Activated B cell treated with CpG ODN at 0.5 μM for 24 hours (primary cell): ENCODE data around the gene TP63. TPM values are rescaled to one million over a fixed set of nuclear protein-coding genes. Genes with fewer than 3 reads are reported as not detected.
A peak's percentile ranks its signal among the peaks of the same experiment; 100 is the strongest.

Source experiments
- ATAC-seq: fragments of 200-7000 bp; cut with Tn5 transposase; one replicate; pipeline ENCODE4 v1.10.0; 2021; ENCODE audit warnings: low read depth, mild to moderate bottlenecking, moderate library complexity
- CTCF ChIA-PET: fragments of 350-600 bp; sonication (Branson Sonifier 250); formaldehyde crosslinking; loops from one replicate; lab custom pipeline; 2021; ENCODE audit warnings: antibody characterized with exemption; lab: Charles Lee
- POLR2A ChIA-PET: fragments of 350-600 bp; sonication (Branson Sonifier 250); formaldehyde crosslinking; loops from one replicate; lab custom pipeline; 2021; ENCODE audit warnings: antibody characterized with exemption; lab: Charles Lee
- DNase-seq: peaks from one replicate; pipeline ENCODE4 v3.0.0; 2022
- H3K27ac Mint-ChIP-seq: one replicate; pipeline ENCODE4 v1.8.0; 2020; ENCODE audit warnings: mixed read lengths
- H3K27me3 Mint-ChIP-seq: one replicate; pipeline ENCODE4 v1.8.0; 2021; ENCODE audit warnings: mixed read lengths
- H3K36me3 Mint-ChIP-seq: one replicate; pipeline ENCODE4 v1.8.0; 2021; ENCODE audit warnings: low read depth, mixed read lengths
- H3K4me1 Mint-ChIP-seq: one replicate; pipeline ENCODE4 v1.8.0; 2021; ENCODE audit warnings: mixed read lengths
- H3K4me3 Mint-ChIP-seq: one replicate; pipeline ENCODE4 v1.8.0; 2020; ENCODE audit warnings: mild to moderate bottlenecking, mixed read lengths
- H3K9me3 Mint-ChIP-seq: one replicate; pipeline ENCODE4 v1.8.0; 2020; ENCODE audit warnings: mixed read lengths
- intact Hi-C: fragments of 100-400 bp; cut with micrococcal nuclease; formaldehyde crosslinking; loops from one replicate; pipeline ENCODE4 v1.15.1; 2024
- total RNA-seq: library from RNA; stranded (reverse); gene quantifications from 2 replicates; pipeline ENCODE4 v1.2.3, GENCODE V29; 2022
- TF ChIP-seq, protein P1 (sequence below): fragments of 200-600 bp; IDR thresholded peaks from one replicate; pipeline ENCODE4 v1.8.0; 2022; ENCODE audit warnings: antibody characterized with exemption, mild to moderate bottlenecking

Gene TP63
- total RNA-seq, 1 donor from 2014 or later, result 3.9 TPM

DNA sequence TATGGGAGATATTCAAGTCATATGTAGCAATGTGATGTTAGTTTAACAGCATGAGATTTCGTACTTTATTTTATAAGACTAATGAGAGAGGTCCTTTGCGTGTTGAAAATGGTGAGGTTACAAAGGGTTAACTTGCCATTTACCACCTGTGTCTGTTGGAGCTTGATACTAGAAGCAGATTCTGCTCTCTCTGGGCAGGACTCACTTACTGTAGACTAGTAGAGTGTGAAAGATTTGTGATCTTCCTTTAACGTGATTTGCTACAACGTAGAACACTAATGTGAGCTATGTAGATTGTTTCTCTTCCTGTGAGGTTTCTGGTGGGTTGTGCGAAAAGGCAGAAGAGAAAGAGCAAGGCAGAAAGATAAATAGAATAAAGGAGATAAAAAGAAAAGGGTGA, 1.1 kb downstream of the TP63 start:
- DNase-seq, result no peak
- POLR2A ChIA-PET, result no interaction called here
- CTCF ChIA-PET, result no interaction called here
- Mint-ChIP-seq H3K4me3 (peak overlapping the region; percentile 52), H3K36me3 (no peaks in the 10 kb centered on the region), H3K4me1 (peaks cover 16% of the 10 kb centered on the region), H3K27ac (peak overlapping the region; percentile 14), H3K27me3 (no peaks in the 10 kb centered on the region), H3K9me3 (peaks cover 2% of the 10 kb centered on the region)
- no peak for ATAC-seq
- TF ChIP-seq, protein P1, sequence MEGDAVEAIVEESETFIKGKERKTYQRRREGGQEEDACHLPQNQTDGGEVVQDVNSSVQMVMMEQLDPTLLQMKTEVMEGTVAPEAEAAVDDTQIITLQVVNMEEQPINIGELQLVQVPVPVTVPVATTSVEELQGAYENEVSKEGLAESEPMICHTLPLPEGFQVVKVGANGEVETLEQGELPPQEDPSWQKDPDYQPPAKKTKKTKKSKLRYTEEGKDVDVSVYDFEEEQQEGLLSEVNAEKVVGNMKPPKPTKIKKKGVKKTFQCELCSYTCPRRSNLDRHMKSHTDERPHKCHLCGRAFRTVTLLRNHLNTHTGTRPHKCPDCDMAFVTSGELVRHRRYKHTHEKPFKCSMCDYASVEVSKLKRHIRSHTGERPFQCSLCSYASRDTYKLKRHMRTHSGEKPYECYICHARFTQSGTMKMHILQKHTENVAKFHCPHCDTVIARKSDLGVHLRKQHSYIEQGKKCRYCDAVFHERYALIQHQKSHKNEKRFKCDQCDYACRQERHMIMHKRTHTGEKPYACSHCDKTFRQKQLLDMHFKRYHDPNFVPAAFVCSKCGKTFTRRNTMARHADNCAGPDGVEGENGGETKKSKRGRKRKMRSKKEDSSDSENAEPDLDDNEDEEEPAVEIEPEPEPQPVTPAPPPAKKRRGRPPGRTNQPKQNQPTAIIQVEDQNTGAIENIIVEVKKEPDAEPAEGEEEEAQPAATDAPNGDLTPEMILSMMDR, result no peak
- intact Hi-C loops, result no loop called here

DNA sequence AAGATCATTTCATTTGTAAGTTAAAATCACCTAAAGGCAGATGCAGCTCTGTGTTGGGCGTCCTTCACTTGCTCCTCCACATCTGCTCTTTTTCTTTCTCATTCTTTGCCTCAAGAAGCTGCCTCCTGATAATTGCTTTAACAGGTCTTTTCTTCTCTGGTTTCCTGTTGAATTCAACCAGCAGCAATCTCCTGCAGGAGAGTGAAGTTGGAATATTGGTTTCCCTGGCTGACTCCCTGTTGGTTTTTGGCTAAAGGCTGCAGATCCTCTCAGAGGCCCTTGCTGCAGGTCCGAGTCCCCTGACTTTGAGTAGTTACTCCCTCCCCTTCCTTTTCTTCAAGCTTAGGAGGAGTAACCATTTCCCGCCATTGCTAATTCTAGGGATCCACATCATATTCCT, 4.2 kb downstream of the TP63 start:
- Mint-ChIP-seq H3K27ac (no peak overlapping the region), H3K9me3 (peaks cover 2% of the 10 kb centered on the region), H3K27me3 (no peaks in the 10 kb centered on the region), H3K4me1 (peaks cover 10% of the 10 kb centered on the region), H3K36me3 (no peaks in the 10 kb centered on the region), H3K4me3 (no peak overlapping the region)
- DNase-seq (no peak), ATAC-seq (no peak)
- intact Hi-C loops, result no loop called here
- TF ChIP-seq, protein P1, result no peak
- ChIA-PET CTCF (no interaction called here), POLR2A (no interaction called here)

DNA sequence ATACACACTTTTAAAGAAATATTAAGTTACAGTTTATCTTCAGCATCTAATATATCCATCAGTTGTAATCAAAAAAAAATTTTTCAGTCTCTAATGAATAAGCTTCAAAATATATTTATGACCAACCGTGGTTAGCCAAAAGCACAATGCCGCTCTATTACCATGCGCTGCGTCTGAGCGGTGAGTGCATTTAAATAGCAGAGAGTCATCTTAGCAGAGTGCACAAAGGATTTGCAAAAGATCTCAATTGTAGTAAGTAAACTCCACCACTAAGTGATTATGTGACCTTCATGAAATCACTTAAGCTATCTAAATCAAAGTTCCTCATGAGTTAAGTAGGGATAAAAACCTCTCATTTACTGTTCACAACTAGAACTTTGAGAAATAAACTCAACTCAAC, 4.9 kb downstream of the TP63 start:
- ATAC-seq, result no peak
- POLR2A ChIA-PET, result no interaction called here

GRCh38 chr3:189637750-189638149, 6.6 kb downstream of the TP63 start:
- intact Hi-C loops, result no loop called here
- no peaks in the 10 kb centered on the region for H3K27me3 Mint-ChIP-seq
- H3K4me1 Mint-ChIP-seq, result no peaks in the 10 kb centered on the region
- no peak for DNase-seq
- POLR2A ChIA-PET, result no interaction called here
- no peak overlapping the region for H3K27ac Mint-ChIP-seq
- no peaks in the 10 kb centered on the region for H3K9me3 Mint-ChIP-seq
- no peaks in the 10 kb centered on the region for H3K36me3 Mint-ChIP-seq
- CTCF ChIA-PET, result no interaction called here
- no peak for ATAC-seq
- no peak overlapping the region for H3K4me3 Mint-ChIP-seq
- TF ChIP-seq, protein P1, result no peak

More for the DNA sequence above, 4.9 kb downstream of the TP63 start:
- Mint-ChIP-seq H3K9me3 (no peaks in the 10 kb centered on the region), H3K27me3 (no peaks in the 10 kb centered on the region), H3K4me3 (no peak overlapping the region), H3K27ac (no peak overlapping the region), H3K36me3 (no peaks in the 10 kb centered on the region), H3K4me1 (peaks cover 5% of the 10 kb centered on the region)
- intact Hi-C loops, result no loop called here
- DNase-seq, result no peak
- TF ChIP-seq, protein P1, result no peak
- CTCF ChIA-PET, result no interaction called here

DNA sequence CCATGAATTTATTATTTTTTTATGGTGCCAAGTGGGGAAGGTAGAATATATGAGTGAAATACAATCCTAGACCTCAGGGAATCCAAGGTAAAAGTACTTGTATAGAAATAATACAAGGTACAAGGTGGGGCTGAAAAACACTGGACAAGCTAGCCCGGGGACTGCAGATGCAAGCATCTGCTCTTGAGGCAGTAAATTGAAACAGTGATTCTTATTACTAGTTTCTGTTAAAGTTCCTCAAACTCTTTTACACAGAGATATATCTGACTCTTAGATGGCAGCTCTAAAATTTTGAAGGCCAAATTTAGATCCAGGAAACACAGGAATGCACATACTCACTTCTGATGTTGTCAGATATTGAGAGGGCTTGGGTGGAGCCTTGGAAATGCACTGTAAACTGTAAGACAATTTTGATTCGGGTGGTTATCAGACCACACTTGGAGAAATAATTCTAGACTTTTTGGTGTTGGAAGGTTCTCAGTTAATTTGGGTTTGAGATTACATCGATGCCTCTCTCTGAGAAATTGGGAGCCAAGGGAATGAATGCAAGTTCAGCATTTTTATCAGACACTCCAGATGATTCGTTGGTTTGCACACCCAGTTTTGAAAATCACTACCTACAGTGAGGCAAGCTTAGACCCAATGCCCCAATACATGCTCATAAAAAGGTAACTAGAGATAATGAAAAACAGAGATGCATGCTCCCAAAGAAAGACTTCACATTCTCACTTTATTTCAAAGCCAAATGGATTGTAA, 7.3 kb downstream of the TP63 start:
- H3K4me1 Mint-ChIP-seq, result no peaks in the 10 kb centered on the region
- no peaks in the 10 kb centered on the region for H3K9me3 Mint-ChIP-seq
- H3K27me3 Mint-ChIP-seq, result no peaks in the 10 kb centered on the region
- TF ChIP-seq, protein P1, result no peak
- ChIA-PET CTCF (no interaction called here), POLR2A (no interaction called here)
- no peak for DNase-seq
- H3K36me3 Mint-ChIP-seq, result no peaks in the 10 kb centered on the region
- intact Hi-C loops, result no loop called here
- no peak for ATAC-seq
- H3K4me3 Mint-ChIP-seq, result no peak overlapping the region
- H3K27ac Mint-ChIP-seq, result no peak overlapping the region
